ENCODE data around the gene ZC3H4.

Gene ZC3H4

DNA sequence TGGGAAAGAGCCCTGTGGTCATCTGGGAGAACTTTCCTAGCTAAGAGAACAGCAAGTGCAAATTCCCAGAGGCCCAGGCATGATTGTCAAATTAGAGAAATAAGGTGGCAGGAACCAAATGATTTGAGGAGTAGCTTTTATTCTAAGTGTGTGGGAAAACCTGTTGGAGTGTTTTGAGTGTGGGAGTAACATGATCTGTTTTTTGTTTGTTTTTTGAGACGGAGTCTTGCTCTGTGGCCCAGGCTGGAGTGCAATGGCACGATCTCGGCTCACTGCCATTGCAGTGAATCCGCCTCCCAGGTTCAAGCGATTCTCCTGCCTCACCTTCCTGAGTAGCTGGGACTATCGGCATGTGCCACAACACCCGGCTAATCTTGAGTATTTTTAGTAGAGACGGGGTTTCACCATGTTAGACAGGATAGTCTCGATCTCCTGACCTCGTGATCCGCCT is 19.5 kb upstream of the ZC3H4 start:
- no peak for DNase-seq

DNA sequence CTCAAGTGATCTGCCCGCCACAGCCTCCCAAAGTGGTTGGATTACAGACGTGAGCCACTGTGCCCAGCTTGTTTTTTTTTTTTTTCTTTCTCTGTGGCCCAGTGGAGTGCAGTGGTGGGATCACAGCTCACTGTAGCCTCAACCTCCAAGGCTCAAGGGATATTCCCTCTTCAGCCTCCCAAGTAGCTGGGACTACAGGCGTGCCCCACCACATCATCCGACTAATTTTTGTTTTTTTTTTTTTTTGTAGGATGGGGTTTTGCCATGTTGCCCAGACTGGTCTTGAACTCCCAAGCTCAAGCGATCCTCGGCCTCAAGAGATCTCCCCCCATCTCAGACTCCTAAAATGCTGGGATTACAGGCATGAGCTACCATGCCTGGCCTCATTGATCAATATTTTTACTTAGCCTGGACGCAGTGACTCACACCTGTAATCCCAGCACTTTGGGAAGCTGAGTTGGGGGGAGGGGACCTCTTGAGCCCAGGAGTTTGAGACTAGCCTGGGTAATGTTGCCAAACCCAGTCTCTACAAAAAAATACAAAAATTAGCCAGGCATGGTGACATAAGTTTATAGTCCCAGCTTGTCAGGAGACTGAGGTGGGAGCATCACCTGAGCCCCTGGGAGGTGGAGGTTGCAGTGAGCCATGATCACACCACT is 18.7 kb upstream of the ZC3H4 start:
- DNase-seq = no peak

DNA sequence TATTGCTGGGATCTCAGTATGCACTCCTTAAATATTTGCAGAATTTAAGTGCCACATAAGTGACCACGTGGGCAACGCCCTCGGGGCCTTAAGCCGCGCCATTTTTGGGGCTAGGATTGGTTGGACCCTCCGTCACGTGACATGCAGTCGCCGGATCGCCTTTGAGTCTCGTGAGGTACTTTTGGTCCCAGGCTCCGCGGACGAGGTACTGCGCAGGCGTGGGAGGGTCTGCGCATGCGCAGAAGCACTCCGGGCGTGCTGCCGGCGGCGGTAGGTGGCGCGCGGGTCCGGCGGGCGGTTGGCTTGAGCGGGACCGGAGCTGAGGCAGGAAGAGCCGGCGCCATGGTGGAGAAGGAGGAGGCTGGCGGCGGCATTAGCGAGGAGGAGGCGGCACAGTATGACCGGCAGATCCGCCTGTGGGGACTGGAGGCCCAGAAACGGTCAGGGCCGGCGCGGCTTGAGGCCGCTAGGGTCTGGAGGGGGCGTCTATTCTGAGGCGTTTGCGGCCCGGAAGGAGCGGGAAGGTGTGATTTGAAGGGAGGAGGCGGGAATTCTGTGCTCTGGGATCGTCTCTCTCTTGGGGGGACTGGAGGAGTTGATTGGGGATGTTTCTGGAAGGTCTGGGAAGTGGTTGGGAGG is 17.1 kb upstream of the ZC3H4 start, which contains the start of gene SAE1:
Gene SAE1 (plus strand): TSS at position 247 of the 639 bp plus-strand sequence. CDS start 96 bp downstream, at position 343.
- peak; percentile 99 for DNase-seq

DNA sequence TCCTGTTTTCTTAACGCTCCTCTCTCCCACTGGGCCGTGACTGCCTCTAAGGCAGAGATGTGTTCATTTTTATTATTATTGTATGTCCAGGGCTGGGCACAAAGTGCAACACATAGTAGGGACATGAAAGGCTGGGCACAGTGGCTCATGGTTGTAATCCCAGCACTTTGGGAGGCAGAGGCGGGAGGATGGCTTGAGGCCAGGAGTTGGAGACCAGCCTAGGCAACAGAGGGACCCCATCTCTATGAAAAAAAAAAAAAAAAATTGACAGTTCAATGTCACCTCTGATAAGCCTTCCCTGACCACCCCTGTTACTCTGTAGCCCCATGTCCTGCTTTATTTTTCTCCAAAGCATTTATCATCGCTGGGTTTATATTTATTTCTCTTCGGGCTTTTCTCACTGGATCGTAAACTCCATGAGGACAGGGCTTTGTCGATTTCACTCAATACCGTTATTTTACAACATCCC is 16.6 kb upstream of the ZC3H4 start:
- DNase-seq = no peak

DNA sequence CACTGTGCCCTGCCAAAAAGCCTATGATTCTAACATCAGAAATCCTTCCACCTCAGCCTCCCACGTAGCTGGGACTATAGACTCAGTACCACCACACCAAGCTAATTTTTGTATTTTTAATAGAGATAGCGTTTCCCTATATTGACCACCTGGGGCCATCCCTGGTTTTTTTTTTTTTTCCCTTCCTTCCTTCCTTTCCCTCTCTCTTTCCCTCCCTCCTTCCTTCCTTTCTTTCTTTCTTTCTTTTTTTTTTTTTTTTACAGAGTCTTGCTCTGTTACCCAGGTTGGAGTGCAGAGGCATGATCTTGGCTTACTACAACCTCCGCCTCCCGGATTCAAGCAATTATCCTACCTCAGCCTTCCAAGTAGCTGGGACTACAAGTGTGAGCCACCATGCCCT is 16.0 kb upstream of the ZC3H4 start:
- no peak for DNase-seq

DNA sequence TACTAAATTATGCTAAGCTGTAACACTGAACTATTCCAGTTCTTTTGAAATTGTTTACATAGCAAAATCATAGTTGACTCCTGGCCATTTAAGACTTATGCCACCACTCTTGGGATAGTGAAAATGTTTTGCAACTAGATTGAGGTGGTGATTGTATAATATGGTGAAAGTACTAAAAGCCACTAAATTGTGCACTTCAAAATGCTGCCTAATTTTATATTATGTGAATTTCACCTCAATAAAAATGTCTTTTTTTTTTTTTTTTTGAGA is 12.0 kb upstream of the ZC3H4 start:
- DNase-seq = no peak

DNA sequence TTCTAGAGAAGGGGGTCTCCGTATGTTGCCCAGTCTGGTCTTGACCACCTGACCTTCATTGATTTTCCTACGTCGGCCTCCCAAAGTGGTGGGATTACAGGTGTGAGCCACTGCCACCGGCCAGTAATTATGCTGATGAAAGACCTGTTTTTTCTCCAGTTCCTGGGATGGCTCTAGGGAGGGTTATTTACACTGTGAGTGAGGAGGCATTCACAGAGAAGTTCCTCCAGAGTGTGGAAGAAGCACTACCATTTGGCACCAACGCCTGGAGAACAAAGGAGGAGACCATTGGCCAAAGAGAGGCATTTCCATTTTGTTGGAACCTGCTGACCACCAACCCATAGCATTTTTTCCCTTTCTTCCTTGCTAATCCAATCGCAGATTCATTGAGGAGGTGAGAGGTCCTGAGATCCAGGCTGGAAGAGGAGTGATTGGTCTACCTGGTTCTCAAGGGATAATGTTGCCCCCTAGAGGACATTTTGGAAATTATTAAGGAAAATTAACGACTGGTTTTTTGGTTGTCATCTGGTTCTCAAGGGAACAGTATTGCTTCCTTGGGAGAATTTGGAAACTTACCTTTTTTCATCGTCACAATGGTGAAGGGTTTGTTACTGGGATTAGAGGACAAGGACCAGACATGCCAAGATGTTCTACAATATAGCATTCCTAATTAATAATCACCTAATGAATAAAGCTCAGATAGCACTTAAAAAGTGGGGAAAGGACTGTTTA is 11.5 kb upstream of the ZC3H4 start:
- DNase-seq = peak; percentile 76

DNA sequence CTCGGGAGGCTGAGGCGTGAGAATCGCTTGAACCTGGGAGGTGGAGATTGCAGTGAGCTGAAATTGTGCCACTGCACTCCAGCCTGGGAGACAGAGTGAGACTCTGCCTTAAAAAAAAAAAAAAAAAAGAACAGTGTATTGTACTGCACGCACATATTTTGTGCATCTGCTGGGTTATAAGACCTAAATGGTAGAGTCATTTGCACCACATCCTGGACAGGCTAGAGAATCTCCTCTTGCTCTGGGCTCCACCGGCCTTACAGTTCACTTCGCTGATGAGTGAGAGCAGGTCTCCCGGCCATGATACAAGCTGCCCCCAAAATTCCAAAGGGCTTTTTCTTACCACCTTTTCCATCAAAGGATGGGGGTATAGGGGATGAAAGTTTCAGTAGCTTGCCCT is 9.8 kb upstream of the ZC3H4 start:
- no peak for DNase-seq

DNA sequence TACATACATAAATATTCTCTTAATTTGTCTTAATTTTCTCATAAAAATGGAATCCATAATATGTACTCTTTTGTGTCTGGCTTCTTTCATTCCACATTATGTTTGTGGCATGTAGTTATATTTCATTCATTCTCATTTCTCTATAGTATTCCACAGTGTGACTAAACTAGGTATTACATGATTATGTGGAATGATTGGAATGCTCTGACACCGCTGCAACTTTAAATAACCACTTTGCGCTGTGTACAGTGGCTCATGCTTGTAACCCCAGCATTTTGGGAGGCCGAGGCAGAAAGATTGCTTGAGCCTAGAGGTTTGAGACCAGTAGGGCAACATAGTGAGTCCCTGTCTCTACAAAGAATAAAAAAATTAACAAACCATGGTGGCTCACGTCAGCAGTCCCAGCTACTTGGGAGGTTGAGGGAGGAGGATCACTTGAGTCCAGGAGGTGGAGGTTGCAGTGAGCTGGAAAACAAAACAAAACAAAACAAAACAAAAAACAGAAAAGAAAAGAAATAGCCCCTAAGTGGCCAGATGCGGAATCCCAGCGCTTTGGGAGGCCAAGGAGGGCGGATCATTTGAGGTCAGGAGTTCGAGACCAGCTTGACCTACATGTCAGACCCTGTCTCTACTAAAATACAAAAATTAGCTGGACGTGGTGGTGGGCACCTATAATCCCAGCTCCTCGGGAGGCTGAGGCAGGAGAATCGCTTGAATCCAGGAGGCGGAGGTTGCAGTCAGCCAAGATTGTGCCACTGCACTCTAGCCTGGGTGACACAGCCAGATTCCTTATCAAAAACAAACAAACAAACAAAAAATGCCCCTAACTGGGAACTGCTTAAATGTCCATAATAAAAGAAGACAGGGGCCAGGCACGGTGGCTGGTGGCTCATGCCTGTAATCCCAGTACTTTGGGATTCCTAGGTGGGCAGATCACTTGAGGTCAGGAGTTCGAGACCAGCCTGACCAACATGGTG is 9.1 kb upstream of the ZC3H4 start:
- DNase-seq = peak; percentile 89

DNA sequence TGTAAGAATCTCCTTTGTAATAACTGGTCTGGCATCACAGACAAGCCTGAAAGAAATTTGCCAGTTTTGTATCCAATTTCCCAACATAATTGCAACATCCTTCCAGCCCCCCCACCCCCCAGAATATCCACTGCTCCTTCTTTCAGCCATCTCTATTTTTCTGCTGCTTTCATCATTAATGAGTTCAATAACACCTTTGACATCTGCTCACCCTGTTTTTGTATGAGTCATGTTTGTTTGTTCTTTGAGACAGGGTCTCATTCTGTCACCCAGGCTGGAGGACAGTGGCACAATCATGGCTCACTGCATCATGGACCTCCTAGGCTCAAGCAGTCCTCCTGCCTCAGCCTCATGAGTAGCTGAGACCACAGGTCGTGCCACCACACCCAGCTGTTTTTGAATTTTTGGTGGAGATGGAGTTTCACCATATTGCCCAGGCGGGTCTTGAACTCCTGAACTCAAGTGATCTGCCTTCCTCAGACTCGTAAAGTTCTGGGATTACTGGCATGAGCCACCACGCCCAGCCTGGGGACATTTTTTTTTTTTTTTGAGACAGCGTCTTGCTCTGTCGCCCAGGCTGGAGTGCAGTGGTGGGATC is 7.0 kb upstream of the ZC3H4 start:
- no peak for DNase-seq

DNA sequence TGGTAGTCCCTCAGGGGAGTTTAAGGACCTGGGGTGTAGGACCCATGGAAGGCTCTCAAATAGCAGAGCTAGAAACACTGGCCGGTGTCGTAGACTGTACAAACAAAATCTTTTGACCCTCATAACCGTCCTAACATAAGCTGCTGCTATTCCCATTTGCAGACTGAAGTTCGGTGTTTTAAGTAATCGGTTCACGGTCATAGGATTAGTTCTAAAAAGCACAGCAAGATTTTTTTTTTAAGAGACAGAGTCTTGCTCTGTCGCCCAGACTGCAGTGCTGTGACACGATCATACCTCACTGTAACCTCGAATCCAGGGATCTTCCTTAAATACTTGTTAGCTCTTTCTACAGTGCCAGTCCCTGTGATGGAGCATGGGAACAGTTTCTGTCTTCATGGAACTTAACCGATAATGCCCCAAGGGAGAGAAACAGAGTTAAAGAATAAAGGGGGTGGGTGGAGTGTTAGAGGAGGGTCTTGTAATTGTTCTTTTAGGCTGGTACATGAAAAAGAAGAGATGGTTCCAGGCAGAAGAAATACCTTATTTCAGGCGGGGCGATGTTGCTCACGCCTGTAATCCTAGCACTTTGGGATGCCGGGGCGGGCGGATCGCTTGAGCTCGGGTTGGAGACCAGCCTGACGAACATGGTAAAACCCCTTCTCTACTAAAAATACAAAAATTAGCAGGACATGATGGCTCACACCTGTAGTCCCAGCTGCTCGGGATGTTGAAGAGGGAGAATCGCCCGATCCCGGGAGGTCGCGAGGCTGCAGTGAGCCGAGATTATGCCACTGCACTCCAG is 475 bp upstream of the ZC3H4 start:
- DNase-seq = no peak

DNA sequence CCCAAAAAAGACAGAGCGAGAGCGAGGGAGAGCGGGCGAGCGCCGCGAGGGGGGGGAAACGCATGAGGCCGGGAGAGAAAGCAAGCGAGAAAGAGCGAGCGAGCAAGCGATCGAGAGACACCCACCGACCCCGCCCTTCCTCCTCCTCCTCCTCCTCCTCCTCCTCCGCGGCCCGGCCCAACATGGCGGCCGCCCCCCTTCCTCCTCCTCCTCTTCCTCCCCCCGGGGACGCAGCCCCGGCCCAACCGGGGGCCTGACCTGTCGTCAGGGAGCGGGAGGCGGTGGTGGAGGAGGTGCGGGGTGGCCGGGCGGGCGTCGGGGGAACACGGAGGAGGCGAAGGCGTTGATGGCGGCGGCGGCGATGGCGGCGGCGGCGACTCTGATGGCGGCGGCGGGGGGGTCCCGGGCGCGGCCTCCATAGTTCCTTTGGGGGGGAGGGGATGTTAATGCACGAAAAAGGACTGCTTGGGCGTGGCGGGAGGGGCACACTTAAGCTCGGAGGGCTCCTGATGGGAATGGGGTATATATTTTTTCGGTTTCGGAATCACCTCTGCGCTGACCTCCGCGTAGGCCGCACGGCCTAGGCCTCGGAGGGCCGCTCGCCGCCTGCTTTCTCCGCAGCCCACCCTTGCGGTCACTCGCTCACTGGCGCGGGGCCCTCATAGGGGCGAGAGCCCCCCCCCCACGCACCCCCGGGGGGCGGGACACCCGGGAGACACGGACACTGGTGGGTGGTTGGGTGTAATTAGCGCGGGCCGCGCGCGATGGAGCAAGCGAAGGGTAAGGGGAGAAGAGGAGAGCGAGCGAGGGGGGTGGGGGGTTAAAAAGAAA is 1.2 kb downstream of the ZC3H4 start:
- DNase-seq = peak; percentile 93

DNA sequence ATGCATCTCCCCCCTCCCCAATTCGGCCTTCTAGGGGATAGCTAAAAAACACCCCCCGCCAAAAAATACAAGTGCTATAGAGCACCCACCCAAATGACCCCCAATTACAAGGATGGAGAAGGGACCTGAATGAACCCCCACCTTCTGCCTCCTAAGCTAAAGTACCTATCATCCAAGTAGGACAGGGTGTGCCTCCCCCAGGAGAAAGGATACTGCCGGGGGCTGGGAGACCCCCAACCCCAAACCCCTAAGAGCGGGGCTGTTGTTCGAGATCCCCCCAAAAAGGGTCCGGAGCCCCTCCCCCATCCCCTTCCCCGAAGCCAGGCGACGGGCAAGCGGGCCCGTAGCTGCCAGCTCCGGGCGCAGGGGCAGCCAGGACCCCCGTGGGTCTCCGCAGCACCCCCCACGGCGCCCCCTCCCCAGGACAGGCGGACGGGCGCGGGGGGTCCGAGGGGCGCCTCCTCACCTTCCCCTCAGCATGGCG is 1.9 kb downstream of the ZC3H4 start:
- DNase-seq = no peak

DNA sequence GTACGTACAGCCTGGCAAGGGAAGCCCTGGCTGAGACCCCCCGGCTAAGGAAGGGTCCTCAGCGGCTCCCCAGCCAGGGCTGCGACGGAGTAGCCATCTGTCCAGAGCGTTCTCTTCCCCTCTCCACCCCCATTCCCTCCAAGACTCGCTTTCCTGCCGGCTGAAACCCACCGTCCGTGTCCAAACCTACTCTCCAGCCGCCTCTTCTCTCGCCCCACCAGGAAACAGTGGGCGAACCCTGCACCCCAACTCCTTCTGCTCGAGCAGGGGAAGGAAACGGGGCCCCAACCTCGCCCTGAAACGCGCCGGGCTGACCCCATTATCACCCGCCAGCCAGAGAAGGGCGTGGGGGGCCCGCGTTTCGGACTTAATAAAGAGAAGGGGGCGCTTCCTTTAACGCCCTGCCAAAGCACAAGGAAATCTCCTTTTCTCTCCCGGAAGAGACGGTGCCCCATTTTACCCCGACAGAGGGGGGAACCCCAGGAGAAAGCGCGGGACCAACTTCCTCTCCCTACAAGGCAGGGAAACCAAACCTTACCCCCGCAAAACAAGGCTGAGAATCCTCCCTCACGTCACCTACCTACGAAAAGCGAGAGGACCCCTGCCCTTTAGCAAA is 2.5 kb downstream of the ZC3H4 start:
- DNase-seq = no peak

DNA sequence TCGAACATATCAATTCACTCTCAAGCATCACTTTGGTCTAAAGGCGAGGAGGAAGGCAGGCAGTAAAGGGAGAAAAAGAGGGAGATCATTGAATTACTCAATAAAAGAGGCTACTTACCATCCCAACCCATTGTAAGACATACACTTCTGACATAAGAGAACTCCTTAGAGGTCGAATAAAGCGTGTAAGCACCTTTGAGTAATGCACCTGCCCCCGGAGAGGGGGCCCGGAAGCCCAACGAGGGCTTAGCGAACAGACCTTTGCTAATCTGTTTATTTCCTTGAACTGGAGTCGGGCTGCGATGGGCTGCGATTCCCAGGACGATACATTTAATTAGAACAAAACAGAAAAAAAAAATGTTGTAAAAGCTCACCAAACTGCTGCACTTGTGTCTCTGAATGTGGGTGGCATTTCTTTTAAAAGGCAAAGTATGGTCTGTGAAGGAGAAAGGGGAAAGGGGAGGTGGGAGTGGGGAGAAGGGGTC is 3.0 kb downstream of the ZC3H4 start:
- no peak for DNase-seq

DNA sequence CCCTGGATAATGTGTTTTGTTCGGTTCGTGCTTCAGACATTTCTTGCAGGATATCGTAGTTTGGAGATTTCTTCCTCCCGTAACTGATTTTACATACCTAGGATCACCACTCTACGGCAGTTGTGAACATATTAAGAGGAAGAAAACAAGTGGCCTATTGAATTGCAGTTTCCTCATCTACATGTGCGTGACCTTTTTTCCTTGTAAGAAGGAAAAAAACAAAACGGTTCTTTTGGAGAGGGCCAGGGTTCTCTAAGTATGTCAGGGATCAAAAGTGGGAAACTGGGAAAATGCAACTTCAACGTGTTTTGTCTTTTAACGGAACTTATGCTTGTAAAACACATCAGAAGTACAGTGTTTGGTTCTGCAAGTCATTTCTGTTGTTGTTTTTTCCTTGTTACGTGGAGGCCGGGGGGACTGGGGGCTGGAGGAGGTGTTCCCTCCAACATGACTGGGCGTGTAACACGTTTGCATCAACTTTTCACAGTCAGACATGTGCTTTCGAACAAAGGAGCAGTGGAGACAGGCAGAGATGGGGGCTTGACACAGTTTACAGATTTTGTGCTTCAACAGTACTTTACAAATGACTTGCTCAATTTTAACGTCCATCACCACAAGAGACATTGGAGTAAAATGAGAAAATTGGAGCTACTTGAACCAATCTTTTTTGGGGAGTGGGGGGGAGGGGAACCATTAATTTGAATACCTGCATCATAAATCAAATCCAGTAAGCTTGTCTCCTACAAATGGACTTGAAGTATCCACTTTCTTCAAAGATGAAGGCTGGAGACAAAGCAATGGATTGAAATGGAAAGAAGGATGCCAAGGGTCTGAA is 3.8 kb downstream of the ZC3H4 start:
- DNase-seq = peak; percentile 63

DNA sequence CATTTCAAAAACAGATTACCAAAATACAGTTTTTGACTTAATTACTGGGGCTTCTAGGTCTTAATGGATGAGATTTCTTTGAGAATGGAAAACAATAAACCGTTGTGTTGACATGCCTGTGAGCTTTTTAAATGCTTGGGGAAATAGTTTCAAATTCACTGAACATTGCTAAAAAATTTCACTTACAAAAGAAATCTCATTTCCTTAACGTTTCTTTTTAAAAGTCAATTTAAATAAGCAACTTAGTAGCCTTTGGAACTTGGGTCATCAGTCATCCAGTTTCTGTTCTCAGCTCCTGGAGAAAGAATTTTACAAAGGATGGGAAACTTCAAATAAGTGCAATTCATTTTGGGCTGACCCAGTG is 4.4 kb downstream of the ZC3H4 start:
- DNase-seq = no peak

DNA sequence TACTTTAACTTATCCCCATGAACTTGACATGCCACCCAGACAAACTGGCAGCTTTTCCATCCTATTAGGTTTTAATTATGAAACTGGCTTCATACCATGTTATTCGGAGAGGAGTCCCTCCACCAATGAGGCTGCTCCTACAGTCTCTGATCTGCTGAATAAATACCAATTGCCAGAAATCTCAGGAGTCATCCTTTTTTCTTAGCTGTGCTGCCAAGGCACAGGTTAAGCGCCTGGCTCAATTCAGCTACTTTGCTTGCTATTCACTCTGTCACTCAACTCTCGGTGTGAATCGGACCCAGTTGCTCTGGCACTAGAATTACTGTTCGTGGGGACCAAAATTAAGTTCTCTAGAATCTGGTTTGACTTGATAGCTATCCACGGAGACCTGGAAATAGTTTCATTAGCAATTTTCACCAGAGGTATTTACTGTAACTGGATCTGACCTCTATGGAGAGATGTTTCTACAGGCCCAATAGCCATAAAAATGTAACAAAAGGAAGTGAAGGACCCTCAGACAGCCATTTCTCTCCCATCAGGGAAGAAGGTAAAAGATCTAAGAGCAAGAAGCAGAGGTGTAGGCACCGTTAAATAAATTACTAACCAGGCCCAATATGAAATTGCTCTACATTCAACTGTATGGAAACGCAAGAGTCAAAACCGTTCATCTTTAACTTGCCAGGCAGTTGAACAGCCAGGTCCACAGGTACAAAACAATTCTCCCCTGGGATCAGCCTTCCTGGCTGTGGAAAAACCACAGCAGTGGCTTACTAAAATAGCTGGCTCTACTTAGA is 5.4 kb downstream of the ZC3H4 start:
- DNase-seq = no peak

Measured in fibroblast of skin of scalp (primary cell).